Hepatocyte (in vitro differentiated cells): Measurements from ENCODE around the gene MYLK2.

Experiments used
- EZH2phosphoT487 ChIP-seq: fragments of 200-600 bp; sonication (generic); IDR thresholded peaks from one replicate; pipeline ENCODE4 v1.6.1; 2018; ENCODE audit warnings: antibody characterized with exemption, mild to moderate bottlenecking, low read depth, moderate library complexity; ENCODE audit not compliant: unreplicated experiment, severe bottlenecking
- TF ChIP-seq, protein P1 (sequence below): fragments of 200-600 bp; sonication (generic); IDR thresholded peaks from 2 replicates; pipeline ENCODE4 v1.5.1; 2016; ENCODE audit warnings: antibody characterized with exemption, mild to moderate bottlenecking; ENCODE audit not compliant: poor library complexity

GRCh38 chr20:31819083-31819784 lies at the start of gene MYLK2:
- TF ChIP-seq, protein P1, sequence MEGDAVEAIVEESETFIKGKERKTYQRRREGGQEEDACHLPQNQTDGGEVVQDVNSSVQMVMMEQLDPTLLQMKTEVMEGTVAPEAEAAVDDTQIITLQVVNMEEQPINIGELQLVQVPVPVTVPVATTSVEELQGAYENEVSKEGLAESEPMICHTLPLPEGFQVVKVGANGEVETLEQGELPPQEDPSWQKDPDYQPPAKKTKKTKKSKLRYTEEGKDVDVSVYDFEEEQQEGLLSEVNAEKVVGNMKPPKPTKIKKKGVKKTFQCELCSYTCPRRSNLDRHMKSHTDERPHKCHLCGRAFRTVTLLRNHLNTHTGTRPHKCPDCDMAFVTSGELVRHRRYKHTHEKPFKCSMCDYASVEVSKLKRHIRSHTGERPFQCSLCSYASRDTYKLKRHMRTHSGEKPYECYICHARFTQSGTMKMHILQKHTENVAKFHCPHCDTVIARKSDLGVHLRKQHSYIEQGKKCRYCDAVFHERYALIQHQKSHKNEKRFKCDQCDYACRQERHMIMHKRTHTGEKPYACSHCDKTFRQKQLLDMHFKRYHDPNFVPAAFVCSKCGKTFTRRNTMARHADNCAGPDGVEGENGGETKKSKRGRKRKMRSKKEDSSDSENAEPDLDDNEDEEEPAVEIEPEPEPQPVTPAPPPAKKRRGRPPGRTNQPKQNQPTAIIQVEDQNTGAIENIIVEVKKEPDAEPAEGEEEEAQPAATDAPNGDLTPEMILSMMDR, result no peak
- TF ChIP-seq EZH2phosphoT487, result no peak
